Stomach (tissue), 19 donors: Measurements from ENCODE around the gene HCK. TPM values are rescaled to one million over a fixed set of nuclear protein-coding genes. Genes with fewer than 3 reads are reported as not detected.
A peak's percentile ranks its signal among the peaks of the same experiment; 100 is the strongest.

Experiments
- DNase-seq, 2 donors: peaks; one replicate each; pipeline versions ENCODE4 v3.0.0 to v3.0.0-alpha.2; 2013 to 2019
- H3K27ac ChIP-seq, 5 donors: fragments of 200-600 bp in 4 of 5; sonication (generic) in 4 of 5; one replicate each; pipeline ENCODE4 v1.5.1; 2013 to 2019; ENCODE audit warnings: mild to moderate bottlenecking in 1 of 5, moderate library complexity in 1 of 5
- H3K27me3 ChIP-seq, 3 donors: fragments of 200-600 bp; sonication (generic); one replicate each; pipeline ENCODE4 v1.5.1; 2017 to 2019; ENCODE audit warnings: mixed run types in 1 of 3
- H3K36me3 ChIP-seq, 4 donors: fragments of 200-600 bp; sonication (generic); 1 replicate in 3 of 4; 2 replicates in 1 of 4; pipeline ENCODE4 v1.5.1; 2016 to 2019
- H3K4me1 ChIP-seq, 4 donors: fragments of 200-600 bp; sonication (generic); one replicate each; pipeline ENCODE4 v1.5.1; 2016 to 2019
- H3K4me3 ChIP-seq, 4 donors: fragments of 200-600 bp; sonication (generic) in 3 of 4; one replicate each; pipeline ENCODE4 v1.5.1; 2016 to 2019; ENCODE audit warnings: mild to moderate bottlenecking in 1 of 4
- H3K9me3 ChIP-seq, 4 donors: fragments of 200-600 bp; sonication (generic); one replicate each; pipeline ENCODE4 v1.5.1; 2016 to 2019
- EP300 ChIP-seq: sonication (generic); formaldehyde crosslinking; IDR thresholded peaks from one replicate; pipeline ENCODE4 v1.6.1; 2017; ENCODE audit warnings: antibody characterized with exemption
- POLR2A ChIP-seq, 4 donors: fragments of 450-650 bp; IDR thresholded peaks; one replicate each; pipeline ENCODE4 v1.6.1; 2016; ENCODE audit warnings: antibody characterized with exemption in 4 of 4, control low read depth in 2 of 4, mild to moderate bottlenecking in 1 of 4, moderate library complexity in 1 of 4
- POLR2AphosphoS5 ChIP-seq, 3 donors: sonication (generic); formaldehyde crosslinking; IDR thresholded peaks; one replicate each; pipeline ENCODE4 v1.6.1; 2016; ENCODE audit warnings: antibody characterized with exemption in 3 of 3
- WGBS, 5 donors: extraction: QIAGEN DNeasy Blood & Tissue Kit in 3 of 5; methylation state at CpG; one replicate each; pipeline versions ENCODE4 v1.1.5 to v1.1.7; 2013 to 2018; 5-methylcytosine and 5-hydroxymethylcytosine counted together
- intact Hi-C: fragments of 100-400 bp; cut with DNase I; formaldehyde crosslinking; loops from one replicate; pipeline ENCODE4 v1.15.1; 2023; ENCODE audit warnings: low total_unique reads
- long read RNA-seq, 10 donors: transcript quantifications; one replicate each; lab custom pipeline, GENCODE V29; 2026
- polyA plus RNA-seq, 3 donors: library from polyadenylated mRNA; stranded (reverse); fragments of 200-250 nt; gene quantifications; one replicate each; pipeline ENCODE4 v1.2.3, GENCODE V29; 2013
- total RNA-seq, 5 donors: library from RNA; depleted of rRNA; stranded (reverse); fragments of >200 nt; gene quantifications; one replicate each; pipeline versions ENCODE4 v1.1.0 to v1.2.3, GENCODE V29; 2014 to 2016
- TF ChIP-seq, protein P1 (sequence below), 7 experiments: fragments of 450-650 bp in 4 of 7; fragments of 200-600 bp in 3 of 7; sonication (generic) in 3 of 7; IDR thresholded peaks; one replicate each; pipeline ENCODE4 v1.5.1; 2016 to 2019; ENCODE audit warnings: antibody characterized with exemption in 7 of 7, control low read depth in 2 of 7, mild to moderate bottlenecking in 1 of 7
- donor health status: healthy with polysubstance abuse.
- donor health status: Bipolar disorder and iron deficiency.
- donor health status: healthy.

The HCK gene
- 1 to 10 TPM in 4 of 5 donors, not detected in 1; 1.3 to 6.8 (median 3.3) TPM for total RNA-seq
- 10 to 100 TPM in 2 of 3 donors, 1 to 10 TPM in 1; 4.4 to 14.7 (median 10.4) TPM for polyA plus RNA-seq
- long read RNA-seq, donor 1, partial matches to known transcripts: 0 of 1 reads
- long read RNA-seq, donor 1, other reads (novel, unspliced or antisense): 0 of 1 reads
- long read RNA-seq, donor 2, partial matches to known transcripts: 0 of 2 reads
- long read RNA-seq, donor 2, other reads (novel, unspliced or antisense): 0 of 2 reads
- long read RNA-seq, donor 3: 0 reads
- long read RNA-seq, donor 4, partial matches to known transcripts: 0 of 1 reads
- long read RNA-seq, donor 4, other reads (novel, unspliced or antisense): 0 of 1 reads
- long read RNA-seq, donor 5, partial matches to known transcripts: 0 of 1 reads
- long read RNA-seq, donor 5, other reads (novel, unspliced or antisense): 0 of 1 reads
- long read RNA-seq, donor 6, partial matches to known transcripts: 0 of 1 reads
- long read RNA-seq, donor 6, other reads (novel, unspliced or antisense): 0 of 1 reads
- long read RNA-seq, donor 7, partial matches to known transcripts: 0 of 1 reads
- long read RNA-seq, donor 7, other reads (novel, unspliced or antisense): 0 of 1 reads
- long read RNA-seq, donor 8: 0 reads
- long read RNA-seq, donor 9: 0 reads
- long read RNA-seq, donor 10, partial matches to known transcripts: 0 of 2 reads
- long read RNA-seq, donor 10, other reads (novel, unspliced or antisense): 0 of 2 reads

DNA sequence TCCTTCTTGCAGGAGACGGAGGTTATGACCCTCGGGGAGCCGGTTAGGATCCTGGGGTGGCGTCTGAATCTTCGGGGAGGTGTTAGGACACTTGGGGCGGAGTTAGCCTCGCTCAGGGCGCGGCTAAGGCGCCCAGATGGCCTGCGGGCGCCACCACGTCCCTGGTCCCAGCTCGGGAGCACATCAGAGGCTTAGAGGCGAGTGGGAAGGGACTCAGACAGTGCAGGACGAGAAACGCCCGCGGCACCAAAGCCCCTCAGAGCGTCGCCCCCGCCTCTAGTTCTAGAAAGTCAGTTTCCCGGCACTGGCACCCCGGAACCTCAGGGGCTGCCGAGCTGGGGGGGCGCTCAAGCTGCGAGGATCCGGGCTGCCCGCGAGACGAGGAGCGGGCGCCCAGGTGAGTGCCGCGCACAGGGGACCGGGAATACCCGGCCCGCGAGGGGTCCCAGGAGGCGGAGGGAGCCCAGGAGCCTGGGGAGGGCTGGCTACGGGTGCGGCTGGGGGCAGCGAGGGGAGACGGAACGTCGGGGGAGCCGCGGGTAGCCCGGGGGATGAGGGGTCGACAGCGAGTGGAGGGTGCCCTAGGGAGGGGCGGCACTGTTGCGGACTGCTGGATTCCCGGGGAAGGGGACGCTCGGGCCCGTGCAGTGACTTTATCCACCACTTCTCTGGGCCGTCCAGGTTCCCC, at the start of gene HCK:
TSS of gene HCK (plus strand) at position 153 of the 688 bp plus-strand sequence.
- intact Hi-C loops: no loop called here
- Histone ChIP-seq H3K4me3 (peak within 1 kb of the TSS; percentile 17 to 47 (median 40)), H3K4me1 (peaks cover 9 to 19% (median 14%) of the 10 kb centered on the region in 4 donors), H3K27ac (peak within 1 kb of the TSS; percentile 33 to 87 (median 67)), H3K27me3 (peaks cover 15 to 76% (median 34%) of the 10 kb centered on the region in 3 donors), H3K9me3 (no peaks in the 10 kb centered on the region), H3K36me3 (no peaks in the 10 kb centered on the region)
- peak; percentile 29 to 32 for DNase-seq
- WGBS, 5 donors: 1 to 3% (median 2%) methylated on average over 41 to 58 of the region's 58 CpGs
- no peak for TF ChIP-seq POLR2A (IDR thresholded peaks at IDR 0.05)

DNA sequence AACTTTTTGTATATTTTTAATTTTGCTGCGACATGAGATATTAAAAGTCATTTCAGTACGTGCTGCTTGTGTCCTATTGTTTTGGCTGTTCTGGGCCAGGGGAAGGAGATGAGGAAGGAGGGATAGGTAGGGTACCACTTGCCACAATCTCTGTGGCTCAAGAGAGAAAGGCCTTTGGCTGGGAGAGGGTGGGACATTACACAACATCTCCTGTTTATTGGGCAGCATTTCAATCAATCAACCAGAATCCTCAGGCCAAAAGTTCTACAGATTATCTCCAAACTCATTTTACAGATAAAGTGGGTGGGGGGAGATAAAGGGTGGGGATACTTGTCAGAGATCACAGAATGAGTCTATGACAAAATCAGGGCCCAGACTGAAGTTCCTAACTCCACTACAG, 48.7 kb upstream of the HCK start:
- no peak overlapping the region for H3K4me3 ChIP-seq
- TF ChIP-seq, protein P1, sequence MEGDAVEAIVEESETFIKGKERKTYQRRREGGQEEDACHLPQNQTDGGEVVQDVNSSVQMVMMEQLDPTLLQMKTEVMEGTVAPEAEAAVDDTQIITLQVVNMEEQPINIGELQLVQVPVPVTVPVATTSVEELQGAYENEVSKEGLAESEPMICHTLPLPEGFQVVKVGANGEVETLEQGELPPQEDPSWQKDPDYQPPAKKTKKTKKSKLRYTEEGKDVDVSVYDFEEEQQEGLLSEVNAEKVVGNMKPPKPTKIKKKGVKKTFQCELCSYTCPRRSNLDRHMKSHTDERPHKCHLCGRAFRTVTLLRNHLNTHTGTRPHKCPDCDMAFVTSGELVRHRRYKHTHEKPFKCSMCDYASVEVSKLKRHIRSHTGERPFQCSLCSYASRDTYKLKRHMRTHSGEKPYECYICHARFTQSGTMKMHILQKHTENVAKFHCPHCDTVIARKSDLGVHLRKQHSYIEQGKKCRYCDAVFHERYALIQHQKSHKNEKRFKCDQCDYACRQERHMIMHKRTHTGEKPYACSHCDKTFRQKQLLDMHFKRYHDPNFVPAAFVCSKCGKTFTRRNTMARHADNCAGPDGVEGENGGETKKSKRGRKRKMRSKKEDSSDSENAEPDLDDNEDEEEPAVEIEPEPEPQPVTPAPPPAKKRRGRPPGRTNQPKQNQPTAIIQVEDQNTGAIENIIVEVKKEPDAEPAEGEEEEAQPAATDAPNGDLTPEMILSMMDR (IDR thresholded peaks at IDR 0.05): no peak
- TF ChIP-seq EP300: no peak
- no peak for TF ChIP-seq POLR2A (IDR thresholded peaks at IDR 0.05)
- no peak for TF ChIP-seq POLR2AphosphoS5 (IDR thresholded peaks at IDR 0.05)
- H3K4me1 ChIP-seq: no peaks in the 10 kb centered on the region
- no peak overlapping the region for H3K27ac ChIP-seq
- H3K9me3 ChIP-seq: no peaks in the 10 kb centered on the region
- WGBS, 5 donors: 67 to 79% (median 71%) methylated on average over 2 of the region's 2 CpGs
- H3K27me3 ChIP-seq: peaks cover 0 to 15% (median 5%) of the 10 kb centered on the region in 3 donors
- intact Hi-C loops: no loop called here
- no peak for DNase-seq
- no peaks in the 10 kb centered on the region for H3K36me3 ChIP-seq

DNA sequence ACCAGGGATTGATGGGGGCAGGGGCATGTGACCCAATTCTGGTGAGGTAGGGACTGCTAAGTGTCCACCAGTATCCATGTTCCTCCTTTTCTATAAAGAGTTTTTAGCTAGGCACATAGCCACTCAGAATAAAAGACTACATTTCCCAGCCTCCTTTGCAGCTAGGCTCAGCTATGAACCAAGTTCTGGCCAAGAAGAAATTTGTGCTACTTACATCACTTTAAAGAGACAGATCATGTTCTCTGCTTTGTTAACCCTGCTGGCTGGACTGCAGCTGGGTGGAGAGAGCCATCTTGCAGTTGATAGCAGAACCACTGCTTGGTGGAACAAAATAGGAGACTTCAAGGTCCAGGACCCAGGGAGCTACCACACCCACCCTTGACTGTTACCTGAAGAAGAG, 47.1 kb upstream of the HCK start:
- intact Hi-C loops: no loop called here
- no peaks in the 10 kb centered on the region for H3K9me3 ChIP-seq
- TF ChIP-seq EP300: no peak
- TF ChIP-seq POLR2AphosphoS5 (IDR thresholded peaks at IDR 0.05): no peak
- H3K4me3 ChIP-seq: no peak overlapping the region
- H3K36me3 ChIP-seq: no peaks in the 10 kb centered on the region
- peaks cover 0 to 19% (median 5%) of the 10 kb centered on the region in 3 donors for H3K27me3 ChIP-seq
- no peak overlapping the region for H3K27ac ChIP-seq
- no peaks in the 10 kb centered on the region for H3K4me1 ChIP-seq
- DNase-seq: peak in 1 of 2 donors; percentile 16

DNA sequence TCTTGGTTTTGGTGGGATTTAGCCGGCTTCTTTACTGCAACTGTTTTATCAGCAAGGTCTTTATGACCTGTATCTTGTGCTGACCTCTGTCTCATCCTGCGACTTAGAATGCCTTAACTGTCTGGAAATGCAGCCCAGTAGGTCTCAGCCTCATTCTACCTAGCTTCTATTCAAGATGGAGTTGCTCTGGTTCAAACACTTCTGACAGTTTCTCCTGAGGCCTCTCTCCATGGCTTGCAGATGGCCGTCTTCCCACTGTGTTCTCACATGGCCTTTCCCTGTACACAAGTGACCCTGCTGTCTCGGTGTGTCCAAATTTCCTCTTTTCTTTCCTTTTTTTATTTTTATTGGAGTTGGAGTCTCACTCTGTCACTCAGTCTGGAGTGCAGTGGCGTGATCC, 46.0 kb upstream of the HCK start:
- Histone ChIP-seq H3K4me3 (no peak overlapping the region), H3K27me3 (peaks cover 0 to 30% (median 5%) of the 10 kb centered on the region in 3 donors), H3K9me3 (no peaks in the 10 kb centered on the region), H3K36me3 (no peaks in the 10 kb centered on the region), H3K27ac (peak overlapping the region in 1 of 5 donors; percentile 1), H3K4me1 (no peaks in the 10 kb centered on the region)
- intact Hi-C loops: no loop called here
- no peak for DNase-seq
- TF ChIP-seq POLR2A (IDR thresholded peaks at IDR 0.05) (no peak), EP300 (no peak), POLR2AphosphoS5 (IDR thresholded peaks at IDR 0.05) (no peak)
- TF ChIP-seq, protein P1 (IDR thresholded peaks at IDR 0.05): no peak
- WGBS, 5 donors: 82 to 91% (median 87%) methylated on average over 5 of the region's 5 CpGs
